Kidney (tissue), 14 donors: ENCODE measurements around the gene VPS39. TPM values are rescaled to one million over a fixed set of nuclear protein-coding genes. Genes with fewer than 3 reads are reported as not detected.

Experiments used
- DNase-seq, 5 donors: peaks; one replicate each; pipeline ENCODE4 v3.0.0-alpha.2; 2013 to 2020
- FAIRE-seq: peaks from 2 replicates; lab custom pipeline; 2012; peaks lifted over from hg19 to GRCh38; lab: Jason Lieb, UNC
- H3K27ac ChIP-seq, 2 donors: one replicate each; pipeline ENCODE4 v1.7.0; 2013; ENCODE audit warnings: low read depth in 2 of 2, low read length in 2 of 2, inconsistent platforms in 1 of 2
- H3K27me3 ChIP-seq: one replicate; pipeline ENCODE4 v1.7.1; 2013; ENCODE audit warnings: low read length, inconsistent platforms; ENCODE audit not compliant: control insufficient read depth, insufficient read depth
- H3K36me3 ChIP-seq, 3 donors: one replicate each; pipeline versions ENCODE4 v1.7.0 to v1.7.1; 2013; ENCODE audit warnings: low read length in 3 of 3, control low read depth in 1 of 3, inconsistent platforms in 1 of 3; ENCODE audit not compliant: insufficient read depth in 3 of 3, control insufficient read depth in 2 of 3
- H3K4me1 ChIP-seq, 3 donors: one replicate each; pipeline versions ENCODE4 v1.7.0 to v1.7.1; 2013; ENCODE audit warnings: low read length in 3 of 3, inconsistent platforms in 1 of 3, low read depth in 1 of 3; ENCODE audit not compliant: control insufficient read depth in 2 of 3, insufficient read depth in 2 of 3
- H3K4me3 ChIP-seq, 3 donors: one replicate each; pipeline versions ENCODE4 v1.7.0 to v1.8.1; 2013; ENCODE audit warnings: low read length in 3 of 3, control low read depth in 1 of 3, inconsistent platforms in 1 of 3
- H3K9ac ChIP-seq, 3 donors: one replicate each; pipeline versions ENCODE4 v1.7.0 to v1.7.1; 2013; ENCODE audit warnings: low read length in 3 of 3, control low read depth in 1 of 3, inconsistent platforms in 1 of 3
- H3K9me3 ChIP-seq, 3 donors: one replicate each; pipeline versions ENCODE4 v1.7.0 to v1.7.1; 2013; ENCODE audit warnings: low read length in 3 of 3, control low read depth in 1 of 3, inconsistent platforms in 1 of 3; ENCODE audit not compliant: control insufficient read depth in 2 of 3, insufficient read depth in 1 of 3
- intact Hi-C: fragments of 100-400 bp; cut with DNase I; formaldehyde crosslinking; loops from one replicate; pipeline ENCODE4 v1.11.1; 2022
- polyA plus RNA-seq: library from polyadenylated mRNA; stranded (reverse); fragments of 350-450 nt; fragmentation: Illumina TruSeq; extraction: RNeasy Lipid Tissue Mini Kit (QIAGEN cat#74804); gene quantifications from one replicate; pipeline ENCODE4 v1.2.3, GENCODE V29; 2014; ENCODE audit warnings: low read depth, low replicate concordance; ENCODE audit not compliant: insufficient read depth
- total RNA-seq: library from RNA; stranded (reverse); fragmentation: NEBNext Ultra II Directional; extraction: Animal tissue kit (Norgen Biotek cat#: 25700); gene quantifications from one replicate; pipeline ENCODE4 v1.2.1, GENCODE V29; 2021
- TF ChIP-seq, protein P1 (sequence below): IDR thresholded peaks from 3 replicates; pipeline ENCODE4 v1.5.1; 2012; ENCODE audit warnings: mild to moderate bottlenecking, moderate library complexity, borderline replicate concordance; ENCODE audit not compliant: insufficient read depth; ENCODE audit errors: extremely low read depth
- donor health status: control.
- donor health status: control.
- donor health status: control.
- donor health status: control.
- donor health status: control.
- donor health status: DM: yes; HTN: yes; CAD: no.
- donor health status: Normal renal cell carcinoma (clear cell type).

The VPS39 gene
- total and polyA plus RNA-seq, 2 donors from 2014 or later = 33.1 to 70.9 TPM

DNA sequence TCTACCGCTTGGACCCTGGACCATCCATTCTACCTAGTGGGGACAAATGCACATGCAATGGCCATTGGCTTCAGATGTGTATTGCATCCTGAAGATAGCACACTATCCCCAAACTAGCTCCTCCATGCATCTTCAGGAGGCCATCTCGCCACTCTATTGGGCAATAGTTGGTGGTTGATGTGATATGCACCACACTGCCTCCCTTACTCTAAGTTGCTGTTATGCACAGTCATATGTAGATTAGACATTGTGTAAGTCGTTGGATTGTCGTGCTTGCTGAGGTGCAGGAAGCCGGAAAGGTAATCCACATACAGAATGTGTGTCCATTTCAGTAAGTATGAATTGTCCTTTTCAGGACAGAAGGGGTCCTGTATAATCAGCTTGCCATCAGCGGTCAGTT is 87.1 kb downstream of the VPS39 start:
- Histone ChIP-seq H3K9ac (no peak overlapping the region), H3K9me3 (no peaks in the 10 kb centered on the region), H3K4me1 (no peaks in the 10 kb centered on the region), H3K27ac (no peak overlapping the region), H3K4me3 (no peak overlapping the region), H3K36me3 (no peaks in the 10 kb centered on the region), H3K27me3 (no peaks in the 10 kb centered on the region)
- TF ChIP-seq, protein P1, sequence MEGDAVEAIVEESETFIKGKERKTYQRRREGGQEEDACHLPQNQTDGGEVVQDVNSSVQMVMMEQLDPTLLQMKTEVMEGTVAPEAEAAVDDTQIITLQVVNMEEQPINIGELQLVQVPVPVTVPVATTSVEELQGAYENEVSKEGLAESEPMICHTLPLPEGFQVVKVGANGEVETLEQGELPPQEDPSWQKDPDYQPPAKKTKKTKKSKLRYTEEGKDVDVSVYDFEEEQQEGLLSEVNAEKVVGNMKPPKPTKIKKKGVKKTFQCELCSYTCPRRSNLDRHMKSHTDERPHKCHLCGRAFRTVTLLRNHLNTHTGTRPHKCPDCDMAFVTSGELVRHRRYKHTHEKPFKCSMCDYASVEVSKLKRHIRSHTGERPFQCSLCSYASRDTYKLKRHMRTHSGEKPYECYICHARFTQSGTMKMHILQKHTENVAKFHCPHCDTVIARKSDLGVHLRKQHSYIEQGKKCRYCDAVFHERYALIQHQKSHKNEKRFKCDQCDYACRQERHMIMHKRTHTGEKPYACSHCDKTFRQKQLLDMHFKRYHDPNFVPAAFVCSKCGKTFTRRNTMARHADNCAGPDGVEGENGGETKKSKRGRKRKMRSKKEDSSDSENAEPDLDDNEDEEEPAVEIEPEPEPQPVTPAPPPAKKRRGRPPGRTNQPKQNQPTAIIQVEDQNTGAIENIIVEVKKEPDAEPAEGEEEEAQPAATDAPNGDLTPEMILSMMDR = no peak
- no peak for FAIRE-seq
- DNase-seq = no peak
- intact Hi-C loops = no loop called here

DNA sequence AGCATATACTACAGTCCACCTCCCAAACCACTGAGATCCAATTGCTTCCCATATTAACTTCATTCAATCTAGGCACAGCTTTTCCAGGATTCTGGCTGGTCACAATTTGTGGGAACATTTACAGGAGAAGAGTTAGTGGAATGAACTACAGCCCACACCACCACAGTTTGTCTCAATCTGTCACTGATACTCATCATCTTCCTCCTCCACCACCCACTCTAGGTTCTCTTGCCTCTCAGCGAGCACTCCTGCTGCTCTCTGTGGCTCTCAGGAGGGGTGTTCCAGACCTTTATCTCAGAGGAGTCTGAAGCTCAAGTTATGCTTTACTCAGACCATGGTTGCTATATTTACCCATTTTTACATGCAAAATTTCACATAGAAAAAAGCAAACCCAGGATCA is 87.8 kb downstream of the VPS39 start:
- Histone ChIP-seq H3K4me1 (no peaks in the 10 kb centered on the region), H3K36me3 (no peaks in the 10 kb centered on the region), H3K4me3 (no peak overlapping the region), H3K9me3 (no peaks in the 10 kb centered on the region), H3K27ac (no peak overlapping the region), H3K9ac (no peak overlapping the region), H3K27me3 (no peaks in the 10 kb centered on the region)
- FAIRE-seq = no peak
- intact Hi-C loops = no loop called here
- DNase-seq = no peak
- TF ChIP-seq, protein P1 = no peak

DNA sequence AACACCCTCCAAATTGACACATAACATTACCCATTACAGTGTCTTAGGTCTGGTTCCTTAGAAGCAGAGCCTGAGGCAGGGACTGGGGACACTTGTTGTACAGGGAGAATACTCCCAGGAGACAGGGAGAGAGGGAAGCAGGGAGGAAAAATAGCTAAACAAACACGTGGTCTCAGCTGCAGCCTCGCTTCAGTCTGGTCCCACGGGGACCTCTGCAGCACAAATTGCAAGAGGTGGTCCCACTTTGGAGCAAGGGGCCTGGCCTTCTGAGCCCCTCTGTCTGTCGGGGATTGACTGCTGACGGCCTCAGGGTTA is 88.7 kb downstream of the VPS39 start:
- FAIRE-seq = no peak
- Histone ChIP-seq H3K9ac (no peak overlapping the region), H3K4me3 (no peak overlapping the region), H3K9me3 (no peaks in the 10 kb centered on the region), H3K4me1 (no peaks in the 10 kb centered on the region), H3K36me3 (no peaks in the 10 kb centered on the region), H3K27ac (no peak overlapping the region), H3K27me3 (no peaks in the 10 kb centered on the region)
- no peak for DNase-seq
- TF ChIP-seq, protein P1 = no peak
- intact Hi-C loops = no loop called here

DNA sequence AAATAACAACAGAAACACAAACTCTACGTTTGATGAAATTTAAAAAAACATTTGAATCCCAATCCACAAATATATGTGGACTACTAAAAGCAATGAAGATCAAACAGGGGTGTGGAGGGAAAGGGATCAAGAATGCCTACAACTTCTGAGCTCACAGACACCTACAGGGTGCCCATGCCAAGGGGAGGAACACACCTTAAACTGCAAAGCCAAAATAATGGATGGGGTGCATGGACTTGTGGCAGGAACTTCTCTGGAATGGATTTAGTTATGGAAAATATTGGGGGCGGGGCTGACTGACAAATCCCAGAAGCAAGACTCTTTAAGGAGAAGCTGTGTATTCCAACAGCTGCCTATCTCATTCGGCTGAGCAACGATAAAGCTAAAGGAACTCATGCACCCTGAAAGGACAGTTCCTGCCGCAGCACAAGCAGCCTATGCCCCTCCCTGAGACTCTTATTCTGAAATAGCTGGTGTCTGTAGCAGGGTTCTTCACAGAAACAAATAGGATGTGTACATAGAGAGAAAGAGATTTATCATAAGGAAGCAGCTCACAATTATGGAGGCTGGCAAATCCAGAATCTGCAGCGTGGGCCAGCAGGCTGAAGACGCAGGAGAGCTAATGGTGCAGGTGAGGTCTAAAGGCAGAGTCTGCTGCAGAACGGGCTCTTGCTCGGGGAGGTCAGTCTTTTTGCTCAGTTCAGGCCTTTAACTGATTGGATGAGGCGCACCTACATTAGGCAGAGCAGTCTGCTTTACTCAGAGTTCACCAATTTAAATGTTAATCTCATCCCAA is 89.3 kb downstream of the VPS39 start:
- no peak overlapping the region for H3K4me3 ChIP-seq
- no peaks in the 10 kb centered on the region for H3K36me3 ChIP-seq
- intact Hi-C loops = no loop called here
- TF ChIP-seq, protein P1 = no peak
- no peaks in the 10 kb centered on the region for H3K4me1 ChIP-seq
- FAIRE-seq = no peak
- no peak overlapping the region for H3K9ac ChIP-seq
- H3K27ac ChIP-seq = no peak overlapping the region
- DNase-seq = peak in 2 of 5 donors; percentile 18 to 46
- H3K9me3 ChIP-seq = no peaks in the 10 kb centered on the region
- H3K27me3 ChIP-seq = no peaks in the 10 kb centered on the region
